ELR (cell line): Measurements from ENCODE around the gene SMIM17.
"Not testable (repeated sequence)": the region's sequence is repeated elsewhere in the genome, so short reads cannot be mapped to it uniquely, and the experiment has no call there.

ENCODE experiments used
- DNase-seq: peaks from one replicate; pipeline ENCODE4 v3.0.0-alpha.2; 2015; ENCODE audit warnings: low read depth

SMIM17 gene

GRCh38 chr19:56660381-56661107, 17.6 kb downstream of the SMIM17 start:
- peak; percentile 1 for DNase-seq

GRCh38 chr19:56661248-56661647, 18.3 kb downstream of the SMIM17 start:
- DNase-seq: no peak

- DNase-seq: no peak
These were observed 21.1 kb downstream of the SMIM17 start for GRCh38 chr19:56663931-56664500.

- no peak for DNase-seq
These were observed 21.6 kb downstream of the SMIM17 start for GRCh38 chr19:56664511-56664910.

- DNase-seq: no peak
These were observed 24.4 kb downstream of the SMIM17 start for GRCh38 chr19:56667311-56667870.

GRCh38 chr19:56668676-56669075, 25.7 kb downstream of the SMIM17 start:
- no peak for DNase-seq

- no peak for DNase-seq
These were observed 27.5 kb downstream of the SMIM17 start for GRCh38 chr19:56670401-56670960.

- DNase-seq: no peak
These were observed 28.1 kb downstream of the SMIM17 start for GRCh38 chr19:56670961-56671612.

- DNase-seq: no peak
These were observed 28.6 kb downstream of the SMIM17 start, which contains the start of gene ZNF835 for GRCh38 chr19:56671613-56671994. Gene ZNF835 (minus strand): TSS chr19:56671757. CDS start chr19:56665198, 6,559 bp downstream.

GRCh38 chr19:56672610-56673009, 29.7 kb downstream of the SMIM17 start:
- not testable (repeated sequence) for DNase-seq

- DNase-seq: no peak
These were observed 35.2 kb downstream of the SMIM17 start for GRCh38 chr19:56678205-56678604.

GRCh38 chr19:56681702-56682101, 38.7 kb downstream of the SMIM17 start:
- no peak for DNase-seq

- no peak for DNase-seq
These were observed 40.2 kb downstream of the SMIM17 start for GRCh38 chr19:56683116-56683515.

GRCh38 chr19:56687031-56687430, 44.1 kb downstream of the SMIM17 start:
- DNase-seq: no peak

- no peak for DNase-seq
These were observed 46.2 kb downstream of the SMIM17 start for GRCh38 chr19:56689198-56689597.

GRCh38 chr19:56690670-56691069, 47.7 kb downstream of the SMIM17 start:
- no peak for DNase-seq

GRCh38 chr19:56692206-56692895, 49.4 kb downstream of the SMIM17 start:
- no peak for DNase-seq

GRCh38 chr19:56699552-56699951, 56.6 kb downstream of the SMIM17 start:
- no peak for DNase-seq

GRCh38 chr19:56701895-56702294, 58.9 kb downstream of the SMIM17 start:
- no peak for DNase-seq

GRCh38 chr19:56705939-56706338, 63.0 kb downstream of the SMIM17 start:
- no peak for DNase-seq
